ENCODE results near the gene MAVS.

DNA sequence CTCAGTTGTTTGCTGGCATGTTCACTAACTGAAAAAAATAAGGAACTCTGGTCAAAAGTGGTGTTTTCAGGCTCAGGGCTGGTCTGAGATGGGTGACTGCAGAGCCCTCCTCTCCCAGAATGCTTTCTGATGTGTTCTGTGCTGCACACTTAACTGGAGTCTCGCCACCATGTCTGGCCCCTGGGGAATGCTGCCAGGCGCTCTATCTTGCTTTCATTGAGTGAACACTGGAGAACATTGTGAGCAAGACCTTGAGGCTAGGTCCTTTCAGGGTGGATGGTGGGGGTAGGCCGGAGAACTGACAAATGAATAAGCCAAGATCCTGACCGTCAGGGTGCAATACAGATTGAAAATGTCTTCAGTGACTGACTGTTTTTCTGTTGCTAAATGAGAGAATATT is 62.0 kb downstream of the MAVS start:
- TF ChIP-seq, protein P1, sequence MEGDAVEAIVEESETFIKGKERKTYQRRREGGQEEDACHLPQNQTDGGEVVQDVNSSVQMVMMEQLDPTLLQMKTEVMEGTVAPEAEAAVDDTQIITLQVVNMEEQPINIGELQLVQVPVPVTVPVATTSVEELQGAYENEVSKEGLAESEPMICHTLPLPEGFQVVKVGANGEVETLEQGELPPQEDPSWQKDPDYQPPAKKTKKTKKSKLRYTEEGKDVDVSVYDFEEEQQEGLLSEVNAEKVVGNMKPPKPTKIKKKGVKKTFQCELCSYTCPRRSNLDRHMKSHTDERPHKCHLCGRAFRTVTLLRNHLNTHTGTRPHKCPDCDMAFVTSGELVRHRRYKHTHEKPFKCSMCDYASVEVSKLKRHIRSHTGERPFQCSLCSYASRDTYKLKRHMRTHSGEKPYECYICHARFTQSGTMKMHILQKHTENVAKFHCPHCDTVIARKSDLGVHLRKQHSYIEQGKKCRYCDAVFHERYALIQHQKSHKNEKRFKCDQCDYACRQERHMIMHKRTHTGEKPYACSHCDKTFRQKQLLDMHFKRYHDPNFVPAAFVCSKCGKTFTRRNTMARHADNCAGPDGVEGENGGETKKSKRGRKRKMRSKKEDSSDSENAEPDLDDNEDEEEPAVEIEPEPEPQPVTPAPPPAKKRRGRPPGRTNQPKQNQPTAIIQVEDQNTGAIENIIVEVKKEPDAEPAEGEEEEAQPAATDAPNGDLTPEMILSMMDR (conservative IDR thresholded peaks at IDR 0.05; ENCODE audit: low read depth, low read length) = no peak
- TF ChIP-seq EZH2 (IDR thresholded peaks at IDR 0.05; ENCODE audit: low read length, unreplicated experiment) = no peak
- TF ChIP-seq EZH2phosphoT487 (IDR thresholded peaks at IDR 0.05; ENCODE audit: borderline replicate concordance, low read length) = no peak
